AG04449 (cell line): ENCODE results near the gene MAD2L1BP.
"Not testable (repeated sequence)": the region's sequence is repeated elsewhere in the genome, so short reads cannot be mapped to it uniquely, and the experiment has no call there.

ENCODE experiments used
- CTCF ChIA-PET: fragments of 350-600 bp; formaldehyde crosslinking; extraction: SDS; loops from one replicate; lab custom pipeline; 2021; ENCODE audit warnings: antibody characterized with exemption; lab: Yijun Ruan, JAX
- POLR2A ChIA-PET: fragments of 400-600, 350-600 bp; formaldehyde crosslinking; extraction: SDS; loops from one replicate; lab custom pipeline; 2020; ENCODE audit warnings: antibody characterized with exemption, inconsistent platforms; lab: Yijun Ruan, JAX
- DNase-seq: peaks from one replicate; pipeline ENCODE4 v3.0.0-alpha.2; 2010; ENCODE audit warnings: low read depth, low spot score
- H3K4me3 ChIP-seq: 2 replicates; pipeline ENCODE4 v1.5.1; 2011; ENCODE audit warnings: low read depth, mild to moderate bottlenecking, control low read depth, low read length
- CTCF ChIP-seq: IDR thresholded peaks from one replicate; pipeline ENCODE4 v1.5.1; 2011; ENCODE audit warnings: mild to moderate bottlenecking, moderate library complexity, low read length, control low read depth, inconsistent platforms; ENCODE audit not compliant: insufficient read depth; ENCODE audit errors: missing control alignments

Gene MAD2L1BP

DNA sequence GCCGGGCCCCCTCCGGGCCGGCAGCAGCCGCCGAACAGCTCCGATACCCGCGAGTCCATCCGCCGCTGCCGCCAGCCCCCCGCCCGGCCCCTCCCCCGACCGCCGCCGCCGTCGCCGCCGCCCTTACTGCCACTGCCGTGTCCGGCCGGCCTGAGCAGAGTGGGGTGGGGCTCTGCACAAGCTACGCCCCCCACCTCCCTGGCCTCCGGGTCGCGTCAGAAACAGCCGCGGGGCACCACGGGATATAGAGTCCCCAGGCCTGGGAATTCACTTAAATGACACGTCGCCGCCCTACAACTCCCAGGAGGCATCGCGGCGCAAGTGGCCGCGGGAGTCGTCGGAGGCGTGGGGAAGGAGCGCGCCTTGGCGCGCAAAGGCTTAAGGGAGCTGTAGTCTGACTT, 6.5 kb upstream of the MAD2L1BP start, which contains the start of gene GTPBP2:
Gene GTPBP2 (minus strand): TSS at position 161 of the 401 bp plus-strand sequence. CDS start 102 bp downstream, at position 59.
- DNase-seq: peak; percentile 96
- ChIA-PET CTCF (interaction anchor here (0.7 to 2.0 kb wide), 8 partner anchors 18 to 451 kb away, joined by 3 to 12 read pairs (median 4); partner anchors contain the start of gene VEGFA), POLR2A (interaction anchor here (0.7 to 2.6 kb wide), 16 partner anchors 9 to 618 kb away, joined by 3 to 9 read pairs (median 4); partner anchors contain the start of genes HSP90AB1, POLR1C, RSPH9 and VEGFA)
- no peak for TF ChIP-seq CTCF
- H3K4me3 ChIP-seq: peak within 1 kb of the TSS; percentile 91

GRCh38 chr6:43629505-43630300, 5.9 kb upstream of the MAD2L1BP start:
- ChIA-PET POLR2A (interaction anchor here (0.5 to 2.6 kb wide), 17 partner anchors 10 to 883 kb away, joined by 3 to 9 read pairs (median 4); partner anchors contain the start of genes HSP90AB1, POLR1C, RSPH9 and VEGFA), CTCF (interaction anchor here (0.7 to 2.0 kb wide), 8 partner anchors 19 to 451 kb away, joined by 3 to 12 read pairs (median 4); partner anchors contain the start of gene VEGFA)
- no peak for TF ChIP-seq CTCF

DNA sequence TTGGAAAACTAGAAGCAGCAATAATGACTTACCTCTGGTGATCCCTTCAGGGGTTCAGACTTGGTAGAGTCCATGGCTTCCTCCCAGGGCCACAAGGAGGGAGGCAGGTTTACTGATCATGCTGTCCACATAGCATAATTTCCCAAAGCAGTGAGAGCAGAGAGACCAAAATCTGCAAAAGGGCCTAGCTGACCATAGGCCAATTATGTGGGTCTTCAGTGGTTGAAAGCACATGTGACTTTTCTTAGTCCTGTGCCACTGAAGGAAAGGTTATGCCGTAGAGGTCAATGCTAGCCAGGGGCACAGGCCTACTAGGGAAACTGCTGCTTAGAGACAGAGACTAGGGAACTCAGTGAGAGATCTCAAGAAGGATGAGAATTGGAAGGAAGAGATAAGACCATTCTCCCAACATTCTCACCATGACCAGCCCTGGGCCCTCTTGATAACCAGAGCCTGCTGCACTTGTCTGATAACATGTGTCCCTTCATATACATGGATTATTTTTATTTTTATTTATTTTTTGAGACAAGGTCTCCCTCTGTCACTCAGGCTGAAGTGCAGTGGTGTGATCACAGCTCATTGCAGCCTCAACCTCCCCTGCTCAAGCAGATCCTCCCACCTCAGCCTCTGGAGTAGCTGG, 4.5 kb upstream of the MAD2L1BP start:
- ChIA-PET CTCF (interaction anchor here (1.0 to 2.0 kb wide), 2 partner anchors 137 to 449 kb away, joined by 3 to 4 read pairs; no protein-coding TSS in a partner anchor), POLR2A (no interaction called here)
- DNase-seq: no peak
- H3K4me3 ChIP-seq: no peak overlapping the region
- TF ChIP-seq CTCF: no peak

More at GRCh38 chr6:43629505-43630300, 5.9 kb upstream of the MAD2L1BP start:
- DNase-seq: peak; percentile 89
- H3K4me3 ChIP-seq: peak overlapping the region; percentile 91

- POLR2A ChIA-PET: interaction anchor here (0.6 kb wide), 1 partner anchor 110 kb away, joined by 3 read pairs; no protein-coding TSS in a partner anchor
- CTCF ChIA-PET: interaction anchor here (1.0 kb wide), 1 partner anchor 35 kb away, joined by 3 read pairs; no protein-coding TSS in a partner anchor
- not testable (repeated sequence) for DNase-seq, H3K4me3 ChIP-seq
These were observed 2.6 kb upstream of the MAD2L1BP start for GRCh38 chr6:43633002-43633401.

DNA sequence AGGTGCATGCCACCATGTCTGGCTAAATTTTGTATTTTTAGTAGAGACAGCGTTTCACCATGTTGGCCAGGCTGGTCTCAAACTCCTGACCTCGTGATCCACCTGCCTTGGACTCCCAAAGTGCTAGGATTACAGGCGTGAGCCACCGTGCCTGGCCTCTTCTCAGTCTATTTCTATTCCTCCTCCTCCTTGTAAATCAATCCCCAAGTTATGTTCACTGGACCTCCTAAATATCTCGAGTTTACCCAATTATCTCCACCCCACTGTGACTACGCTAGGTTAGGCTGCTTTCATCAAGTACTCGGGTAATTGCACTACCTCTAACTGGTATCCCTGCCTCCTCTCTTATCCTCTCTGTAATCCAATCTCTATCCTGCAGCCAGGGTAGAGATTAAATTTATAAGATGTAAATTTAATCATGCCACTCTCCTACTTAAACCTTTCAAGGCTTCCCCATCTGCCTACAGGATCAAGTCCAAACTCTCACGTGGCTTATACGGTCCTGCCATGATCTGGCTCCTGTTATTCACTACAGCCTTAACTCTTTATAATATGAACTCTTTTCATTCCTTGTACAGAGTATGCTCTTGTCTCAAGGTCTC, 837 bp upstream of the MAD2L1BP start:
- no peak for DNase-seq
- TF ChIP-seq CTCF: no peak
- POLR2A ChIA-PET: interaction anchor here (0.6 kb wide), 1 partner anchor 8 kb away, joined by 4 read pairs; no protein-coding TSS in a partner anchor
- CTCF ChIA-PET: no interaction called here
- no peak overlapping the region for H3K4me3 ChIP-seq

DNA sequence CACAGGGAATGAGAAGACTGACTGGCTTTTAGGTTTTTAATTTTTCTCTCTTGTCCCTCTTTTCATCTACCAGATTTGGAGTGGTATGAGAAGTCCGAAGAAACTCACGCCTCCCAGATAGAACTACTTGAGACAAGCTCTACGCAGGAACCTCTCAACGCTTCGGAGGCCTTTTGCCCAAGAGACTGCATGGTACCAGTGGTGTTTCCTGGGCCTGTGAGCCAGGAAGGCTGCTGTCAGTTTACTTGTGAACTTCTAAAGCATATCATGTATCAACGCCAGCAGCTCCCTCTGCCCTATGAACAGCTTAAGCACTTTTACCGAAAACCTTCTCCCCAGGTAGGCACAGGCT, 644 bp downstream of the MAD2L1BP start:
- H3K4me3 ChIP-seq: peak overlapping the region; percentile 91
- ChIA-PET POLR2A (interaction anchor here (1.3 kb wide), 1 partner anchor 9 kb away, joined by 4 read pairs; no protein-coding TSS in a partner anchor), CTCF (interaction anchor here (1.1 to 1.7 kb wide), 5 partner anchors 25 to 443 kb away, joined by 3 to 8 read pairs (median 3); no protein-coding TSS in a partner anchor)
- no peak for TF ChIP-seq CTCF
- DNase-seq: no peak
